Endothelial cell of umbilical vein (primary cell): ENCODE data around the gene PCLO. TPM values are rescaled to one million over a fixed set of nuclear protein-coding genes. Genes with fewer than 3 reads are reported as not detected.

ENCODE experiments used
- BruUV-seq: library from RNA; stranded (reverse); fragments of 400-500 nt; replicated peaks from 2 replicates; lab custom pipeline; 2021; lab: Mats Ljungman, UMichigan
- CTCF ChIA-PET: fragments of 300-600, 350-600 bp; sonication (Branson Sonifier 250); formaldehyde crosslinking; loops from one replicate; lab custom pipeline; 2021; ENCODE audit warnings: antibody characterized with exemption, inconsistent platforms; lab: Charles Lee
- POLR2A ChIA-PET: fragments of 300-600, 350-600 bp; sonication (Branson Sonifier 250); formaldehyde crosslinking; loops from one replicate; lab custom pipeline; 2021; ENCODE audit warnings: antibody characterized with exemption, inconsistent platforms; lab: Charles Lee
- DNase-seq: peaks from one replicate; pipeline ENCODE4 v3.0.0-alpha.2; 2011; ENCODE audit warnings: low read depth, low spot score
- FAIRE-seq: peaks from 2 replicates; lab custom pipeline; 2011; peaks lifted over from hg19 to GRCh38; lab: Jason Lieb, UNC
- H2AFZ ChIP-seq: 2 replicates; pipeline ENCODE4 v1.6.0; 2012; ENCODE audit warnings: low read depth, low read length, control low read depth, inconsistent platforms
- H3K27ac ChIP-seq: 2 replicates; pipeline ENCODE4 v1.5.1; 2011; ENCODE audit warnings: low read depth, mild to moderate bottlenecking, control low read depth, low read length, moderate library complexity; ENCODE audit not compliant: insufficient read depth
- H3K27me3 ChIP-seq, 2 experiments: 2 replicates each; pipeline versions ENCODE4 v1.6.0 to v1.6.1; 2011; ENCODE audit warnings: low read length in 2 of 2, mixed read lengths in 1 of 2; ENCODE audit not compliant: control insufficient read depth in 2 of 2, insufficient read depth in 2 of 2
- H3K36me3 ChIP-seq, 2 experiments: 2 replicates in 1 of 2; 3 replicates in 1 of 2; pipeline ENCODE4 v1.5.1; 2011; ENCODE audit warnings: low read length in 2 of 2, mild to moderate bottlenecking in 1 of 2, moderate library complexity in 1 of 2; ENCODE audit not compliant: control insufficient read depth in 2 of 2, insufficient read depth in 2 of 2; ENCODE audit errors: extremely low read depth in 1 of 2
- H3K4me1 ChIP-seq: 3 replicates; pipeline ENCODE4 v1.5.1; 2011; ENCODE audit warnings: mild to moderate bottlenecking, low read length; ENCODE audit not compliant: control insufficient read depth, insufficient read depth; ENCODE audit errors: extremely low read depth
- H3K4me2 ChIP-seq: 2 replicates; pipeline ENCODE4 v1.6.1; 2011; ENCODE audit warnings: low read length, control low read depth, mixed read lengths; ENCODE audit not compliant: insufficient read depth
- H3K4me3 ChIP-seq, 3 experiments: fragments of 200-600 bp in 1 of 3; sonication (generic), shearing (Covaris generic) in 1 of 3; replicated peaks in 1 of 3; 2 replicates each; pipeline ENCODE4 v1.5.1; 2011 to 2016; ENCODE audit warnings: control low read depth in 3 of 3, low read length in 3 of 3, mild to moderate bottlenecking in 2 of 3, inconsistent platforms in 1 of 3, low read depth in 1 of 3, moderate library complexity in 1 of 3; ENCODE audit not compliant: insufficient read depth in 1 of 3
- H3K79me2 ChIP-seq: 2 replicates; pipeline ENCODE4 v1.6.0; 2012; ENCODE audit warnings: low read length, inconsistent platforms; ENCODE audit not compliant: control insufficient read depth, insufficient read depth
- H3K9ac ChIP-seq: replicated peaks from 2 replicates; pipeline ENCODE3; 2011; ENCODE audit warnings: low read length, control low read depth; ENCODE audit not compliant: insufficient read depth; ENCODE audit errors: extremely low read depth
- H3K9me1 ChIP-seq: replicated peaks from 3 replicates; pipeline ENCODE4 v1.6.0; 2011; ENCODE audit warnings: mild to moderate bottlenecking, low read length; ENCODE audit not compliant: control insufficient read depth, insufficient read depth; ENCODE audit errors: extremely low read depth
- H3K9me3 ChIP-seq: replicated peaks from 2 replicates; pipeline ENCODE4 v1.5.1; 2012; ENCODE audit warnings: low read length, inconsistent platforms; ENCODE audit not compliant: control insufficient read depth, insufficient read depth
- H4K20me1 ChIP-seq: replicated peaks from 2 replicates; pipeline ENCODE3; 2011; ENCODE audit warnings: mild to moderate bottlenecking, low read length; ENCODE audit not compliant: control insufficient read depth, insufficient read depth; ENCODE audit errors: extremely low read depth
- CTCF ChIP-seq, 2 donors: IDR thresholded peaks; 1 replicate in 1 of 2; 2 replicates in 1 of 2; pipeline ENCODE4 v1.5.1; 2011; ENCODE audit warnings: low read length in 2 of 2, mild to moderate bottlenecking in 2 of 2, moderate library complexity in 2 of 2, control low read depth in 1 of 2, inconsistent platforms in 1 of 2, low read depth in 1 of 2; ENCODE audit not compliant: insufficient read depth in 1 of 2; ENCODE audit errors: extremely low read depth in 1 of 2
- EZH2 ChIP-seq: IDR thresholded peaks from 2 replicates; pipeline ENCODE4 v1.6.1; 2012; ENCODE audit warnings: borderline replicate concordance, low read depth, mild to moderate bottlenecking, moderate library complexity, low read length, inconsistent platforms; ENCODE audit not compliant: severe bottlenecking
- FOS ChIP-seq: IDR thresholded peaks from 2 replicates; pipeline ENCODE4 v1.6.1; 2011; ENCODE audit warnings: mild to moderate bottlenecking, low read length, moderate library complexity, borderline replicate concordance; ENCODE audit not compliant: insufficient read depth
- GATA2 ChIP-seq: IDR thresholded peaks from 2 replicates; pipeline ENCODE4 v1.7.0; 2011; ENCODE audit warnings: low read depth, mild to moderate bottlenecking, moderate library complexity, mixed read lengths, low read length; ENCODE audit not compliant: insufficient read length, insufficient read depth
- JUN ChIP-seq: IDR thresholded peaks from 2 replicates; pipeline ENCODE4 v1.6.1; 2011; ENCODE audit warnings: borderline replicate concordance, low read depth; ENCODE audit not compliant: insufficient read length, insufficient read depth
- MAX ChIP-seq: IDR thresholded peaks from 2 replicates; pipeline ENCODE4 v1.6.1; 2011; ENCODE audit not compliant: insufficient read depth, insufficient read length
- MYC ChIP-seq: IDR thresholded peaks from one replicate; pipeline ENCODE4 v1.6.1; 2011; ENCODE audit warnings: mild to moderate bottlenecking, low read depth, low read length
- POLR2A ChIP-seq: IDR thresholded peaks from 2 replicates; pipeline ENCODE4 v1.6.1; 2012; ENCODE audit warnings: low read depth, mild to moderate bottlenecking, control low read depth, low read length
- POLR2AphosphoS5 ChIP-seq: IDR thresholded peaks from 2 replicates; pipeline ENCODE4 v1.6.1; 2012; ENCODE audit warnings: low read depth, mild to moderate bottlenecking, control low read depth, low read length, moderate library complexity; ENCODE audit not compliant: insufficient read depth
- dilution Hi-C: fragments of 300-500 bp; cut with MboI; formaldehyde crosslinking; loops from one replicate; pipeline ENCODE4 v1.15.0; 2019; ENCODE audit warnings: low sequenced_read_pairs; ENCODE audit not compliant: extremely low pct_ligation_motif_present
- intact Hi-C: fragments of 100-400 bp; cut with micrococcal nuclease; formaldehyde crosslinking; loops from one replicate; pipeline ENCODE4 v1.10.0; 2022
- polyA plus RNA-seq, 4 experiments: library from polyadenylated mRNA; depleted of rRNA in 3 of 4; stranded (reverse) in 3 of 4; unstranded in 1 of 4; fragments of >200 nt; gene quantifications; 2 replicates each; pipeline versions ENCODE4 v1.2.1 to v1.2.3, GENCODE V29; 2011 to 2012; ENCODE audit warnings: missing spikeins in 1 of 4
- total RNA-seq: library from RNA; stranded (reverse); gene quantifications from 2 replicates; pipeline ENCODE4 v1.2.3, GENCODE V29; 2021

PCLO gene
- total and polyA plus RNA-seq, 2 donors (not counting 3 experiments of a cell fraction or from before 2014, with no cell fraction given) = 0.04 to 0.75 TPM

- Histone ChIP-seq H3K27ac (no peak overlapping the region), H3K9ac (no peak overlapping the region), H3K9me1 (no peaks in the 10 kb centered on the region), H3K4me1 (no peaks in the 10 kb centered on the region), H4K20me1 (no peaks in the 10 kb centered on the region), H2AFZ (no peak overlapping the region), H3K79me2 (no peaks in the 10 kb centered on the region), H3K9me3 (no peaks in the 10 kb centered on the region), H3K4me3 (no peak overlapping the region), H3K27me3 (no peaks in the 10 kb centered on the region), H3K4me2 (no peak overlapping the region), H3K36me3 (no peaks in the 10 kb centered on the region)
- POLR2A ChIA-PET = no interaction called here
- dilution Hi-C loops (no loop called here), intact Hi-C loops (loop anchor here (10.0 kb wide), 1 partner anchor 1808 kb away; the partner anchor contains the start of gene SEMA3C)
- BruUV-seq = no TSS peak
- DNase-seq (no peak), FAIRE-seq (no peak)
- CTCF ChIA-PET = interaction anchor here (0.9 to 2.8 kb wide), 7 partner anchors 18 to 1224 kb away, joined by 3 to 22 read pairs (median 4); no protein-coding TSS in a partner anchor
- TF ChIP-seq POLR2AphosphoS5 (no peak), FOS (no peak), EZH2 (no peak), GATA2 (no peak), CTCF (IDR thresholded peaks at IDR 0.05; ENCODE audit: extremely low read depth in 1 of 2, insufficient read depth in 1 of 2, low read depth in 1 of 2, low read length in 2 of 2) (no peak), JUN (no peak), POLR2A (no peak), MAX (no peak), MYC (no peak)
Measured at GRCh38 chr7:82722946-82723345, 439.7 kb downstream of the PCLO start.
